HepG2 (cell line): ENCODE results near the gene ATF6. TPM values are rescaled to one million over a fixed set of nuclear protein-coding genes. Genes with fewer than 3 reads are reported as not detected.

Experiments
- ATAC-seq: fragments of 200-7000 bp; cut with Tn5 transposase; 3 replicates; pipeline ENCODE4 v1.9.1; 2020; ENCODE audit warnings: mild to moderate bottlenecking, moderate library complexity
- BruUV-seq: library from RNA; stranded (reverse); fragments of 400-500 nt; replicated peaks from 2 replicates; lab custom pipeline; 2021; lab: Mats Ljungman, UMichigan
- CTCF ChIA-PET: fragments of 300-600 bp; formaldehyde crosslinking; extraction: SDS; loops from one replicate; lab custom pipeline; 2021; ENCODE audit warnings: low total read pairs, inconsistent platforms, low intra/inter-chr PET ratio; lab: Yijun Ruan, JAX
- POLR2A ChIA-PET: fragments of 350-600 bp; sonication (Branson Sonifier 250); formaldehyde crosslinking; loops from one replicate; lab custom pipeline; 2020; ENCODE audit warnings: antibody characterized with exemption, inconsistent platforms; lab: Yijun Ruan, JAX
- DNase-seq: peaks from one replicate; pipeline ENCODE4 v3.0.0-alpha.2; 2015; ENCODE audit warnings: low spot score
- FAIRE-seq: peaks from 3 replicates; lab custom pipeline; 2011; peaks lifted over from hg19 to GRCh38; lab: Jason Lieb, UNC
- H2AFZ ChIP-seq: one replicate; pipeline ENCODE4 v1.6.1; 2011; ENCODE audit warnings: low read length, inconsistent platforms
- H3K27ac ChIP-seq: fragments of 300-600 bp; 3 replicates; pipeline ENCODE4 v1.8.0; 2011; ENCODE audit warnings: mixed run types, mild to moderate bottlenecking, mixed read lengths, low read length, inconsistent platforms; ENCODE audit not compliant: insufficient read depth; ENCODE audit errors: extremely low read length
- H3K27me3 ChIP-seq, 2 experiments: fragments of 200-600 bp in 1 of 2; 2 replicates in 1 of 2; 3 replicates in 1 of 2; pipeline versions ENCODE4 v1.6.0 to v1.8.0; 2011; ENCODE audit warnings: low read length in 2 of 2, mild to moderate bottlenecking in 2 of 2, moderate library complexity in 2 of 2, inconsistent platforms in 1 of 2; ENCODE audit not compliant: insufficient read depth in 2 of 2, control insufficient read depth in 1 of 2
- H3K36me3 ChIP-seq, 2 experiments: fragments of 200-600 bp in 1 of 2; replicated peaks in 1 of 2; 2 replicates in 1 of 2; 3 replicates in 1 of 2; pipeline versions ENCODE4 v1.5.1 to v1.8.0; 2011; ENCODE audit warnings: low read length in 2 of 2, inconsistent platforms in 1 of 2; ENCODE audit not compliant: insufficient read depth in 2 of 2, control insufficient read depth in 1 of 2
- H3K4me1 ChIP-seq: 2 replicates; pipeline ENCODE4 v1.5.1; 2012; ENCODE audit warnings: low read length, inconsistent platforms; ENCODE audit not compliant: insufficient read depth
- H3K4me2 ChIP-seq: 2 replicates; pipeline ENCODE4 v1.6.0; 2011; ENCODE audit warnings: low read depth, low read length, inconsistent platforms
- H3K4me3 ChIP-seq, 3 experiments: fragments of 200-600 bp in 1 of 3; sonication (generic), shearing (Covaris generic) in 1 of 3; replicated peaks in 1 of 3; 2 replicates each; pipeline ENCODE4 v1.5.1; 2011 to 2016; ENCODE audit warnings: low read length in 3 of 3, inconsistent platforms in 2 of 3, low read depth in 2 of 3, mild to moderate bottlenecking in 2 of 3, control low read depth in 1 of 3, mixed read lengths in 1 of 3; ENCODE audit not compliant: insufficient read depth in 1 of 3
- H3K79me2 ChIP-seq: one replicate; pipeline ENCODE4 v1.6.1; 2011; ENCODE audit warnings: low read length, inconsistent platforms; ENCODE audit not compliant: insufficient read depth
- H3K9ac ChIP-seq: 2 replicates; pipeline ENCODE4 v1.6.0; 2011; ENCODE audit warnings: mild to moderate bottlenecking, low read depth, low read length, inconsistent platforms; ENCODE audit not compliant: insufficient read depth
- H3K9me3 ChIP-seq: 2 replicates; pipeline ENCODE4 v1.5.1; 2012; ENCODE audit warnings: mild to moderate bottlenecking, low read length
- H4K20me1 ChIP-seq: 2 replicates; pipeline ENCODE4 v1.6.0; 2011; ENCODE audit warnings: inconsistent platforms, mild to moderate bottlenecking, low read length, moderate library complexity; ENCODE audit not compliant: insufficient read depth
- ARID4A ChIP-seq: sonication (generic); formaldehyde crosslinking; IDR thresholded peaks from 2 replicates; pipeline ENCODE4 v1.5.0; 2020; ENCODE audit warnings: mild to moderate bottlenecking, missing genetic modification reagents, borderline replicate concordance
- HBP1 ChIP-seq: IDR thresholded peaks from 2 replicates; pipeline ENCODE4 v1.6.1; 2016; ENCODE audit warnings: low read depth, control low read depth
- HDAC2 ChIP-seq: sonication (generic); formaldehyde crosslinking; IDR thresholded peaks from 2 replicates; pipeline ENCODE4 v1.4.0; 2020; ENCODE audit warnings: missing genetic modification reagents
- HMGA1 ChIP-seq: sonication (generic); formaldehyde crosslinking; conservative IDR thresholded peaks from 2 replicates; pipeline ENCODE4 v1.4.0; 2020; ENCODE audit warnings: missing genetic modification reagents
- HNRNPUL1 ChIP-seq: fragments of 200-400 bp; formaldehyde crosslinking; IDR thresholded peaks from 2 replicates; pipeline ENCODE4 v1.6.1; 2017; ENCODE audit warnings: low read depth, mild to moderate bottlenecking, low read length, moderate library complexity
- LCORL ChIP-seq, 2 experiments: fragments of 450-650 bp in 1 of 2; sonication (generic) in 1 of 2; formaldehyde crosslinking in 1 of 2; IDR thresholded peaks; 2 replicates each; pipeline versions ENCODE4 v1.5.0 to v1.6.1; 2017 to 2020; ENCODE audit warnings: antibody characterized with exemption in 1 of 2, missing genetic modification reagents in 1 of 2
- NFYC ChIP-seq: IDR thresholded peaks from 2 replicates; pipeline ENCODE4 v1.6.1; 2016; ENCODE audit warnings: missing genetic modification reagents, missing compliant biosample characterization
- ZBTB14 ChIP-seq: sonication (generic); formaldehyde crosslinking; IDR thresholded peaks from 2 replicates; pipeline ENCODE4 v1.4.0; 2020; ENCODE audit warnings: missing genetic modification reagents
- ZNF12 ChIP-seq: sonication (generic); formaldehyde crosslinking; IDR thresholded peaks from 2 replicates; pipeline ENCODE4 v1.5.0; 2020; ENCODE audit warnings: missing genetic modification reagents
- ZNF570 ChIP-seq: sonication (generic); formaldehyde crosslinking; IDR thresholded peaks from 2 replicates; pipeline ENCODE4 v1.4.0; 2020; ENCODE audit warnings: mild to moderate bottlenecking, missing genetic modification reagents, borderline replicate concordance
- ZNF577 ChIP-seq: sonication (generic); formaldehyde crosslinking; IDR thresholded peaks from 2 replicates; pipeline ENCODE4 v1.4.0; 2020; ENCODE audit warnings: mild to moderate bottlenecking, low read depth, missing genetic modification reagents, borderline replicate concordance
- ZNF747 ChIP-seq: sonication (generic); formaldehyde crosslinking; IDR thresholded peaks from 2 replicates; pipeline ENCODE4 v1.8.1; 2023; ENCODE audit warnings: missing genetic modification reagents, mild to moderate bottlenecking, borderline replicate concordance
- ZNF792 ChIP-seq: IDR thresholded peaks from 2 replicates; pipeline ENCODE4 v1.6.1; 2016
- ZNF83 ChIP-seq: sonication (generic); formaldehyde crosslinking; IDR thresholded peaks from 2 replicates; pipeline ENCODE4 v1.4.0; 2020; ENCODE audit warnings: missing genetic modification reagents, mild to moderate bottlenecking, borderline replicate concordance
- WGBS: methylation state at CpG from one replicate; pipeline ENCODE4 v1.1.6; 2017; ENCODE audit warnings: low lambda C conversion rate; 5-methylcytosine and 5-hydroxymethylcytosine counted together
- in situ Hi-C: cut with HindIII; loops from 2 replicates; pipeline ENCODE4 v1.10.0; 2017; ENCODE audit warnings: low pct_unique_long_range_greater_than_20kb; ENCODE audit not compliant: extremely low pct_ligation_motif_present
- intact Hi-C: fragments of 100-400 bp; cut with micrococcal nuclease; formaldehyde crosslinking; loops from one replicate; pipeline ENCODE4 v1.10.0; 2022; ENCODE audit not compliant: unreplicated experiment
- polyA plus RNA-seq, 8 experiments: library from polyadenylated mRNA; depleted of rRNA in 3 of 8; stranded (reverse) in 7 of 8; unstranded in 1 of 8; fragments of >200 nt; fragmentation: Illumina TruSeq in 4 of 8; extraction: Trizol in 4 of 8; gene quantifications; 2 replicates each; pipeline versions ENCODE4 v1.2.1 to v1.2.3, GENCODE V29; 2011 to 2016; ENCODE audit warnings: low read depth in 4 of 8, missing spikeins in 1 of 8, mixed read lengths in 1 of 8; ENCODE audit not compliant: insufficient read depth in 1 of 8
- total RNA-seq, 5 experiments: library from RNA; depleted of rRNA; stranded (reverse); fragments of >200 nt; fragmentation: Illumina TruSeq; extraction: Trizol; gene quantifications; 2 replicates each; pipeline ENCODE4 v1.2.3, GENCODE V29; 2016; ENCODE audit warnings: low read depth in 1 of 5
- TF ChIP-seq, protein P1 (sequence below): sonication (generic); formaldehyde crosslinking; IDR thresholded peaks from 2 replicates; pipeline ENCODE4 v1.4.0; 2020; ENCODE audit warnings: missing genetic modification reagents

Gene ATF6
- total and polyA plus RNA-seq, 2 of the 13 experiments (the other 11 are each of a cell fraction or from before 2014, with no cell fraction given) = 13.2 to 14.5 TPM

- intact Hi-C loops (no loop called here), in situ Hi-C loops (no loop called here)
- Histone ChIP-seq H2AFZ (no peak overlapping the region), H3K27ac (no peak overlapping the region), H3K9me3 (no peaks in the 10 kb centered on the region), H3K27me3 (no peaks in the 10 kb centered on the region), H3K4me3 (no peak overlapping the region), H3K79me2 (no peaks in the 10 kb centered on the region), H3K4me1 (no peaks in the 10 kb centered on the region), H4K20me1 (no peaks in the 10 kb centered on the region), H3K36me3 (peaks cover 0 to 8% of the 10 kb centered on the region in 2 experiments; a peak in 3 of 5 replicates), H3K9ac (no peak overlapping the region), H3K4me2 (no peak overlapping the region)
- no TSS peak for BruUV-seq
- ATAC-seq (no peak), DNase-seq (no peak), FAIRE-seq (no peak)
- ChIA-PET POLR2A (no interaction called here), CTCF (no interaction called here)
- WGBS = 95% methylated on average over 2 of the region's 2 CpGs
- no peak for TF ChIP-seq NFYC (CRISPR knock-in tag)
- TF ChIP-seq HDAC2 (CRISPR knock-in tag) = no peak
- TF ChIP-seq HMGA1 (CRISPR knock-in tag) = no peak
- TF ChIP-seq LCORL (IDR thresholded peaks at IDR 0.05) = no peak
- no peak for TF ChIP-seq LCORL (CRISPR knock-in tag; IDR thresholded peaks at IDR 0.05)
- TF ChIP-seq HBP1 (CRISPR knock-in tag) = no peak
- TF ChIP-seq ZNF577 = no peak
- no peak for TF ChIP-seq ZNF83 (CRISPR knock-in tag)
- TF ChIP-seq, protein P1, sequence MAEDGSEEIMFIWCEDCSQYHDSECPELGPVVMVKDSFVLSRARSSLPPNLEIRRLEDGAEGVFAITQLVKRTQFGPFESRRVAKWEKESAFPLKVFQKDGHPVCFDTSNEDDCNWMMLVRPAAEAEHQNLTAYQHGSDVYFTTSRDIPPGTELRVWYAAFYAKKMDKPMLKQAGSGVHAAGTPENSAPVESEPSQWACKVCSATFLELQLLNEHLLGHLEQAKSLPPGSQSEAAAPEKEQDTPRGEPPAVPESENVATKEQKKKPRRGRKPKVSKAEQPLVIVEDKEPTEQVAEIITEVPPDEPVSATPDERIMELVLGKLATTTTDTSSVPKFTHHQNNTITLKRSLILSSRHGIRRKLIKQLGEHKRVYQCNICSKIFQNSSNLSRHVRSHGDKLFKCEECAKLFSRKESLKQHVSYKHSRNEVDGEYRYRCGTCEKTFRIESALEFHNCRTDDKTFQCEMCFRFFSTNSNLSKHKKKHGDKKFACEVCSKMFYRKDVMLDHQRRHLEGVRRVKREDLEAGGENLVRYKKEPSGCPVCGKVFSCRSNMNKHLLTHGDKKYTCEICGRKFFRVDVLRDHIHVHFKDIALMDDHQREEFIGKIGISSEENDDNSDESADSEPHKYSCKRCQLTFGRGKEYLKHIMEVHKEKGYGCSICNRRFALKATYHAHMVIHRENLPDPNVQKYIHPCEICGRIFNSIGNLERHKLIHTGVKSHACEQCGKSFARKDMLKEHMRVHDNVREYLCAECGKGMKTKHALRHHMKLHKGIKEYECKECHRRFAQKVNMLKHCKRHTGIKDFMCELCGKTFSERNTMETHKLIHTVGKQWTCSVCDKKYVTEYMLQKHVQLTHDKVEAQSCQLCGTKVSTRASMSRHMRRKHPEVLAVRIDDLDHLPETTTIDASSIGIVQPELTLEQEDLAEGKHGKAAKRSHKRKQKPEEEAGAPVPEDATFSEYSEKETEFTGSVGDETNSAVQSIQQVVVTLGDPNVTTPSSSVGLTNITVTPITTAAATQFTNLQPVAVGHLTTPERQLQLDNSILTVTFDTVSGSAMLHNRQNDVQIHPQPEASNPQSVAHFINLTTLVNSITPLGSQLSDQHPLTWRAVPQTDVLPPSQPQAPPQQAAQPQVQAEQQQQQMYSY = no peak
- no peak for TF ChIP-seq ZBTB14 (CRISPR knock-in tag)
- TF ChIP-seq ZNF570 (CRISPR knock-in tag) = no peak
- no peak for TF ChIP-seq ARID4A (CRISPR knock-in tag)
- TF ChIP-seq HNRNPUL1 = no peak
- no peak for TF ChIP-seq ZNF12 (CRISPR knock-in tag)
- no peak for TF ChIP-seq ZNF747
- no peak for TF ChIP-seq ZNF792
Observed at GRCh38 chr1:161826478-161826877, 60.4 kb downstream of the ATF6 start.
